Stimulated activated CD8-positive, alpha-beta memory T cell treated with anti-CD3 and anti-CD28 coated beads, Interleukin-7, amount 100 ng/mL, for 4 hours (primary cell): ENCODE results near the gene CLINT1.

Source experiments
- DNase-seq, 2 donors: peaks; one replicate each; pipeline ENCODE4 v3.0.0-alpha.2; 2020; ENCODE audit warnings: low read depth in 2 of 2

CLINT1 gene

DNA sequence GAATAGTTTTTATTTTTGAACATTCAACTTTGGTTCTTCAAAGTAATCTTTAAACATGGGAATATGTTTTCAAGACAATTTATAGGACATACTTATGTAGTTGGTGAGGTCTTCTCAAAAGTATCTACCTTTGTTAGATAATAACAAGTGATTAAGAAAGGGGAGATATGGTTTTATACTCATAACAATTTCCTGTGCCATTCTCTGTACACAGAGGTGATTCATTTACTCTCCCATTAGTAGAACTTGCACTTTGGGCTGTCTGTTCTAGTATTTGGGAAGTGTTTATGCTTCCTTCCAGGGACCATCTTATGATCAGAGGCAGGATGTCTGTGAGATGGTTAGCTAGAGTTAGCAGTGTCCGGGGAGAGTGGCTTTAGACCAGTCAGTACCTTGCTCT, 100.2 kb downstream of the CLINT1 start:
- no peak for DNase-seq

- no peak for DNase-seq
These were observed 102.8 kb downstream of the CLINT1 start for GRCh38 chr5:157756122-157756521.

GRCh38 chr5:157750320-157750719, 108.6 kb downstream of the CLINT1 start:
- DNase-seq, result no peak

DNA sequence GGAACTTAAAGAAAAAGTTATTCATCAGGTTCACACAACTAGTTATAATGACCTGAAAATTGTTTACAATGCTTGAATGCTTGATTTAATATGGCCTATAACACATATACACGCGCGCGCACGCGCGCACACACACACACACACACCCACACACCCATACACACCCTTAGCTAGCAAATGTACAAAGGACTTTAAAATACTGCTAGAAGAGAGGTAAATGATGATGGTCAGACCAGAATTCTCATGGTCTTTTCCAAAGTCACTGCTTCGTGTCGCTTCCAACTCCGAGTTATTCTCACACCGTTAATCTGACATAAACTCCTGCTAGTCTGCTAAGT, 109.5 kb downstream of the CLINT1 start:
- no peak for DNase-seq

DNA sequence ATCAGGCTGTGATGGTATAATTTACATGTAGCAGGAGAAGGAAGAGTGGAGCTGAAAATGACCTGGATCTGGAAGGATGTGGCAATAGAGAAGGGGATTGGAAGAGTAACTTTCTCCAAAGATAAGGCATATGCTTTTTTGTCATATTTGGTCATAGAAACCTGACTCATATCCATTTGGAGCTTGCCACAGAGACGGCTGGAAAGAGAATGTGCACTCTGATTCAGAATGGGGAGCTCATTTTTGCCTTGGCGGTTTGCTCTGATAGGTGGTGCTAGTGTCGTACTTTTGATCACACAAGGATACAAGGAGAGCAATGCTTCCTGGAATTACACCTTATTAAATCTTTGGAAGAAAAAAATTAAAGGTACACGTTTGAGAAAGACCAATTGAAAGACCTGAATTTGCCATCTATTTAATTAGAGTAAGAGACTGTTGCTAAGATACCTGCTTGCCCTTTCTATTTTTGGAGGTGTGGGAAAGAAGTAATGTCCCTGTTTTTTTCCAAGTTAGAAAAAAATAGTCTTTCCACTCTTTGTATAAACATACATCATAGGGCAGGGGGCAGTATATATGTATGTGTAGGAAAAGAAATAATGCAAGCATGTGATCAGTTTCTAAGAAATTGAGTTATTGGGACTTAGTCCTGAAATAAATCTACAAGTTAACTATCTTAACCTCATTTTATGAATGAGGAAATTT, 110.0 kb downstream of the CLINT1 start:
- DNase-seq, result no peak

GRCh38 chr5:157747766-157748700, 110.9 kb downstream of the CLINT1 start:
- DNase-seq, result no peak

GRCh38 chr5:157747173-157747740, 111.7 kb downstream of the CLINT1 start:
- DNase-seq, result no peak

DNA sequence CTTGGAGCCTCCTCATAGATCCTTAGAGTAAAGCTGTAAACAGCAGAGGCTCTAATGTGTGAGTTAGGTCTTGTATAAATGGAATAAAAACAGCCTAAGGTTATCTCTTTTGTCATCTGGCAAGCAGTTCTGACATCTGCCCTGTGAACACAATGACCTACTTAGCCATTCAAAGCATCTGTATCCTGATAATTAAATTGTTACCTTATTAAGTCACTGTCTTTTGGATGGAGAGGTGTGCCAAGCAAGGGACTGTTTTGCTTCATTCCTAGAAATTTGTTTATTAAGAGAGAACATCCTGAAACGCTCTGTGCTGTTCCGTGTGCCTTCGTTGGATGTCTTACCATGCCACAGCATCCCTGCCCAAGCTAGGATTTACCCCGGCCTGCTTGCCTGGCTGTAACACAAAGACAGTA, 113.9 kb downstream of the CLINT1 start:
- no peak for DNase-seq

DNA sequence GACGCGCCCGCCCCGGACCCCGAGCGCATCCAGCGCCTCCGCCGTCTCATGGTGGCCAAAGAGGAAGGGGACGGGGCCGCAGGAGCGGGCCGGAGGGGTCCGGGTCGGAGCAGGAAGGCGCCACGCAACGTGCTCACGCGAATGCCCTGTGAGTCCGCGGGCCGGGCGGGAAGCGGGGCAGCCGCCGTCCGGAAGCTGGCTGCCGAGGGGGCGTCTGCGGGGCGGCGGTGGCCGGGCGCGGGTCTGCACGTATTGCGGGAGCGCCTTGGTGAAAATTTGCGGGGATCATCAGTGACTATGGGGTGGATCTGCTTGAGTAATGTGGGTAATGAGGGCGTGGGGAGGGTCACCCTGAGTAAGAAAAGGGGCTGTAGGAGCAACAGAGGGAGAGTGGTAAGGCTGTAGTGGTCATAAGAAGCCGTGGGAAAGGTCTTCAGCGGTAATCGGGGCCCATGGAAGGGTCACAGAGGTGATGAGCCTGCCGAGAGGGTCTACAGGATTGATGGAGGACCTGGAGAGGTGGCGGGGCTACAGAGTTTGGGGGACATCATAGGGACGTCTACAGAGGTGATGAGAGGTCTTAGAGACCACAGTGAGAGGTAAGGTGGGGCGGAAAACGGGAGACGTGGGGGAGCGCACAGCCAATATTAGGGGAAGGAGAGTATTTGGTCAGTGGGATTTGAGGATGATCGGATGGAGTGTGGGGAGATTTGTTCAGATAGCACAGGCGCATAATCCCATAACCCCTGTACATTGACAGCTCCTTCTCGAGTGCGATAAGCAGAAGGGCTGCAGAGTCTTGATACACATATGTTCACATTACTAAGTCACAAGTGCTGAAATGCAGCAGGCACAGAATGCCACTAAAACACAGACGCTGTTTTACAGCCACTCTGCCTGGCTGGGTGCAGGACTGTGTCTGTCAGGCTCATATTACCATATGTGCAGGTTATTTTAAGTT, 114.6 kb downstream of the CLINT1 start:
- DNase-seq, result peak in 1 of 2 donors; percentile 10

DNA sequence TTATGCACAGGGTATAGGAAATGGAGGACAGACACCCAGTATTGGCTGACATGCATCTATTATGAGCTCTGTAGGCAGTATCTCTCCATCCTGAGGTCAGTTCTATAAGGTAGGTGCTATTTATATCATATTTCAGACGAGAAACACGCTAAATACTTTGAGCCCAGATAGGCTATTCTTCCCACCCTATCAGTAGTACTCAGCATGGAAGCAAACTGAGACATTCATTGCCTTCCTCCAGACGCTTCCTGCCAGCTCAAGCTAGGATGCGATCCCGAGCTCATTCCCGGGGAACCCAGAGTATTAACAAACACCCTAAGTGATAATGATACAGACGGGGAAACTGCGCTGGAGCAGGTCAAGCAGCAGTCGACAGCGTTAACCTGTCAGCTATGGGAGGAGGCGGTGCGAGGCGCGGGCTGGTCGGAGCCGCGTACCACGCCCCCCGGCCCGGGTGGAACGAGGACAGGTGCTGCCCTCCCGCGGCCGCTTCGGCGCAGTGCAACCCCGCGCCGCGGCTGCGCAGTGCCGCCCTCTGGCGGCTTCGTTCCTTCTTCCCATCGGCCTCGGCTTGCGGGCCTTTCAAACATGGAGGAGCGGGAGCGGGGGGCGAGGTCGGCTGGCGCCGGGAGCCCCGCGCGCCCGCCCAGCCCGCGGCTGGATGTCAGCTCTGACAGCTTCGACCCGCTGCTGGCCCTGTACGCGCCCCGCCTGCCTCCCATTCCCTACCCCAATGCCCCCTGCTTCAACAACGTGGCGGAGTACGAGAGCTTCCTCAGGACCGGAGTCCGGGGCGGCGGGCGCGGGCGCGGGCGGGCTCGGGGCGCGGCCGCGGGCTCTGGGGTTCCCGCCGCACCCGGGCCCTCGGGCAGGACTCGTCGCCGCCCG, 115.5 kb downstream of the CLINT1 start, which contains the start of gene LSM11:
TSS of gene LSM11 (plus strand) at position 550 of the 888 bp plus-strand sequence. CDS start at position 589, 39 bp downstream.
- DNase-seq, result peak; percentile 77 to 86

DNA sequence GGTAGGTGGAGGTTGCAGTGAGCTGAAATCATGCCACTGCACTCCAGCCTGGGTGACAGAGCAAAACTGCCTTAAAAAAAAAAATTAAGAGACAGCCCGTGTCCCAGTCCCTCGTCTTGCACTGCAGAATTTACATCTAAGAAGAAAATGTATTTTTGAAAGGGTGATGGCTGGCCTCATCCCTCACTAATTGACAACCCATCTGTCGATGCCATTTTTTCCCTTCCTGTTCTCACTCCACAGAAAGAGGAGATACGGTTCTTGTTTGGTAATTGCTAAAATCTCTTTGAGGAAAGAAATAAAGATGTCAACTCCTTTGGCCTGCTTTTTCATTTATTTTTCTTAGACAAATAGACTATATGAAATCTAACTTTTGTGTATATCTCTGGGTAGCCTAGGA, 117.8 kb downstream of the CLINT1 start:
- no peak for DNase-seq

DNA sequence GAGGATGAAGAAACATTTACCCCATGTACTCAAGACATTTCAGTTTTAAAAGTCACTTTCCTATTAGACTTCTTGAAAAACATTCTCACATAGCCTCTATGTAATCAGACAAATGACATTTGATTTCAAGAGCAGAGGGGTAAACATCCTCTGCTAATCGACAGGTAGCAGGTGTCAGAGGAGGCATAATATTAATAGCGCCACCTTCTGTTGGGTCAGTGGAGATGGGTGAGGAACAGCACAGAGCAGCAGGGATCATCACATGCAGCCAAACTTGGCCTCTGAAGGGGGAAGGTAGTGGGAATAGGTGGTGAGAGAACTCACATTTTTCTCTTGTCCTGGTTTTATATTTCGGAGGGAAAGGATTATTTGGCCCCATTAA, 118.7 kb downstream of the CLINT1 start:
- DNase-seq, result no peak

DNA sequence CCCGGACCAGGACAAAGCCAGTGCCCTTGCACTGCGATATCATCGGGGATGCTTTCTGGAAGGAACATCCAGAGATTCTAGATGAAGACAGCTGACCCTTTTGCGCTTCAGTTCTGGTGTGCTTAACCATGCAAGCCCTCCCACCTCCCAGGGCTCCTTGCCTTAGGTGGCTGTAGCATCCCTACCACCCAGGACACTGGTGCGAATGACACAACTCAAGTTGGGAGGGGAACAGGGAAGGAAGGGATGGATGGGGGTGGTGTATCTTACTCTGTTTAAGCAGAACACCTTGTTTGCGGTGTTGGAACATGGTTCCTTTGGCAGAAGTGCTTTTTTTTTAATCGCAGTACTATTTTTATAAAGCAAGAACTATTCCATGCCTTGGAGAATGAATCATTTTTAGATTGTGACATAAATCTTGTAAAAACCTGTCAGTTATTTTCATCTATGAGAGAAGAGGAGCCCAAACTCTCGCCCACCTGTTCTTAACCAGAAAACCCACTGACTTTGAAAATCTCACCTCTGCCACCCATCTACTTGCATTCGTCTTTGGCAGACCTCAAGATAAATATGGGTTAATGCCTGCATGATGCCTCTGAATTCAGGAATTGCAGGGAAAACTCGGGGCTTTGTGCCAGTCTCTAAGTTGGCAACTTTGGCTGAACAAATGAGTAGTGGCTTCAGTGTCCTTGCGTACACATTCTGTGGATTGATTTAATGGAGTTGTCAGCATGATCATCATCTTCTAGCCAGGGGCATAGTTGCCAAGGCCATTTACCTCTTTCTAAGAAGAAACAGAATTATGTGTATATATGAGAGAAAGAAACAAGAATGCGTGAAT, 119.3 kb downstream of the CLINT1 start:
- DNase-seq, result no peak

DNA sequence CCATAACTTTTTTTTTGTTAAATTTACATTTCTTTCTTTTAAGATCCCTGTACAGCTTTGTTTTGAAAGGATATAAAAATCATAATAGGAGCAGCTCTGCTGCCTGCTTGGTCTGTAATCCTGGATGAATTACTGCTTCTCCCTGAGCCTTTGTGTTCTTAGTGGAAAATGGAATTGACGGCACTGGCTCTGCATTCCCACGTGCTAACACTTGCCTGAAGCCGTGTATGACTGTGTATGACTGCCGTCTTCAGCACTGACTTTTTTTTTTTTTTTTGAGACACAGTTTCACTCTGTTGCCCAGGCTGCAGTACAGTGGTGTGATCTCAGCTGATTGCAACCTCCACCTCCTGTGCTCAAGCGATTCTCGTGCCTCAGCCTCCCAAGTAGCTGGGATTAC, 123.0 kb downstream of the CLINT1 start:
- no peak for DNase-seq
